ENCODE measurements around the gene THBD.

DNA sequence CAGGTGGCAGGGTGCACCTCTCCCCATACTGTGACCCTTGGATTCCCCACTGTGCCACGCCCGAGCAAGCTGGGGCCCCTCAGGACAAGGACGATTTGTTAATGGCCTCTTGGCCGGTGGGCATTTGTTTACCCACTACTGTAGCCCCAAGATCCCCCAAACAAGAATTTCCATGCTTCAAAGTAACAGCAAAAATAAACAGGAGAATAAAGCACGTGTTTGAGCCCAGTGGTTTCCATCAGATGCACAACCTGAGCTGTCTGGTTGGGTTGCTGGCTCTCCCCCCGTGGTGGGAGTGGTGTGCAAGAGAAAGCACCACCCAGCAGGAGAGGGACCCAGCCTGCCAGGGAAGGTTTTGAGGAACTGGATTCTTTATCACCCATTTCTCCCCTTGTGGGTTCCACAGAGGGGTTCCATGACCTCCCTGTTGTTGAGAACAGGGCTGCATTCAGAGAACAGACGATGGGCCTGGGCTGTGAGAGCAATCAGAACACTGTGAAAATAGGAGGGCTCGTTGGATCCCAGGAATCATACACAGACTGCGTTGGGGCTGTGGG lies 31.9 kb upstream of the THBD start:
- TF ChIP-seq, protein P1, sequence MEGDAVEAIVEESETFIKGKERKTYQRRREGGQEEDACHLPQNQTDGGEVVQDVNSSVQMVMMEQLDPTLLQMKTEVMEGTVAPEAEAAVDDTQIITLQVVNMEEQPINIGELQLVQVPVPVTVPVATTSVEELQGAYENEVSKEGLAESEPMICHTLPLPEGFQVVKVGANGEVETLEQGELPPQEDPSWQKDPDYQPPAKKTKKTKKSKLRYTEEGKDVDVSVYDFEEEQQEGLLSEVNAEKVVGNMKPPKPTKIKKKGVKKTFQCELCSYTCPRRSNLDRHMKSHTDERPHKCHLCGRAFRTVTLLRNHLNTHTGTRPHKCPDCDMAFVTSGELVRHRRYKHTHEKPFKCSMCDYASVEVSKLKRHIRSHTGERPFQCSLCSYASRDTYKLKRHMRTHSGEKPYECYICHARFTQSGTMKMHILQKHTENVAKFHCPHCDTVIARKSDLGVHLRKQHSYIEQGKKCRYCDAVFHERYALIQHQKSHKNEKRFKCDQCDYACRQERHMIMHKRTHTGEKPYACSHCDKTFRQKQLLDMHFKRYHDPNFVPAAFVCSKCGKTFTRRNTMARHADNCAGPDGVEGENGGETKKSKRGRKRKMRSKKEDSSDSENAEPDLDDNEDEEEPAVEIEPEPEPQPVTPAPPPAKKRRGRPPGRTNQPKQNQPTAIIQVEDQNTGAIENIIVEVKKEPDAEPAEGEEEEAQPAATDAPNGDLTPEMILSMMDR (IDR thresholded peaks at IDR 0.05; ENCODE audit: low read length): no peak
- no peak for TF ChIP-seq EZH2 (optimal IDR thresholded peaks at IDR 0.05; ENCODE audit: low read depth, low read length)
